Duodenal mucosa (tissue), 2 donors: ENCODE measurements around the gene ARHGAP11B.
"Not testable (repeated sequence)": the region's sequence is repeated elsewhere in the genome, so short reads cannot be mapped to it uniquely, and the experiment has no call there.

Experiments used
- H3K27ac ChIP-seq: one replicate; pipeline ENCODE4 v1.7.0; 2013; ENCODE audit warnings: low read depth, low read length
- H3K27me3 ChIP-seq, 2 donors: one replicate each; pipeline ENCODE4 v1.7.0; 2013; ENCODE audit warnings: low read length in 2 of 2, control low read depth in 1 of 2; ENCODE audit not compliant: insufficient read depth in 2 of 2, control insufficient read depth in 1 of 2
- H3K36me3 ChIP-seq, 2 donors: one replicate each; pipeline ENCODE4 v1.7.0; 2013; ENCODE audit warnings: low read length in 2 of 2, control low read depth in 1 of 2; ENCODE audit not compliant: insufficient read depth in 2 of 2, control insufficient read depth in 1 of 2
- H3K4me1 ChIP-seq, 2 donors: one replicate each; pipeline ENCODE4 v1.7.0; 2013; ENCODE audit warnings: low read length in 2 of 2, control low read depth in 1 of 2; ENCODE audit not compliant: insufficient read depth in 2 of 2, control insufficient read depth in 1 of 2
- H3K4me3 ChIP-seq, 2 donors: one replicate each; pipeline ENCODE4 v1.7.0; 2013; ENCODE audit warnings: low read length in 2 of 2, low read depth in 1 of 2
- H3K9ac ChIP-seq, 2 donors: one replicate each; pipeline ENCODE4 v1.7.0; 2013; ENCODE audit warnings: low read length in 2 of 2, low read depth in 1 of 2
- H3K9me3 ChIP-seq, 2 donors: one replicate each; pipeline ENCODE4 v1.7.0; 2013; ENCODE audit warnings: low read length in 2 of 2, control low read depth in 1 of 2; ENCODE audit not compliant: control insufficient read depth in 1 of 2

Gene ARHGAP11B

GRCh38 chr15:30661154-30661553 is 35.2 kb downstream of the ARHGAP11B start:
- not testable (repeated sequence) for H3K27me3 ChIP-seq, H3K36me3 ChIP-seq, H3K4me3 ChIP-seq, H3K4me1 ChIP-seq, H3K9me3 ChIP-seq, H3K9ac ChIP-seq, H3K27ac ChIP-seq

GRCh38 chr15:30669621-30670020 is 43.7 kb downstream of the ARHGAP11B start:
- H3K27ac ChIP-seq, H3K4me3 ChIP-seq, H3K27me3 ChIP-seq, H3K36me3 ChIP-seq, H3K9ac ChIP-seq, H3K4me1 ChIP-seq, H3K9me3 ChIP-seq: not testable (repeated sequence)

- Histone ChIP-seq H3K9ac (no peak overlapping the region), H3K4me3 (no peak overlapping the region), H3K27ac (no peak overlapping the region), H3K4me1 (no peaks in the 10 kb centered on the region), H3K27me3 (no peaks in the 10 kb centered on the region), H3K9me3 (no peaks in the 10 kb centered on the region), H3K36me3 (no peaks in the 10 kb centered on the region)
Measured at GRCh38 chr15:30670056-30670455, 44.1 kb downstream of the ARHGAP11B start.

GRCh38 chr15:30671309-30671708 is 45.4 kb downstream of the ARHGAP11B start:
- no peaks in the 10 kb centered on the region for H3K27me3 ChIP-seq
- no peak overlapping the region for H3K4me3 ChIP-seq
- H3K9ac ChIP-seq = no peak overlapping the region
- no peaks in the 10 kb centered on the region for H3K4me1 ChIP-seq
- H3K9me3 ChIP-seq = no peaks in the 10 kb centered on the region
- no peaks in the 10 kb centered on the region for H3K36me3 ChIP-seq
- H3K27ac ChIP-seq = no peak overlapping the region

GRCh38 chr15:30675126-30675525 is 49.2 kb downstream of the ARHGAP11B start:
- H3K27me3 ChIP-seq = no peaks in the 10 kb centered on the region
- no peaks in the 10 kb centered on the region for H3K36me3 ChIP-seq
- H3K4me3 ChIP-seq = no peak overlapping the region
- no peak overlapping the region for H3K27ac ChIP-seq
- H3K9me3 ChIP-seq = no peaks in the 10 kb centered on the region
- H3K9ac ChIP-seq = no peak overlapping the region
- H3K4me1 ChIP-seq = no peaks in the 10 kb centered on the region

- not testable (repeated sequence) for H3K4me1 ChIP-seq, H3K4me3 ChIP-seq, H3K9me3 ChIP-seq, H3K27me3 ChIP-seq, H3K9ac ChIP-seq, H3K36me3 ChIP-seq, H3K27ac ChIP-seq
Measured at GRCh38 chr15:30675891-30676290, 50.0 kb downstream of the ARHGAP11B start.

- H3K27me3 ChIP-seq, H3K4me3 ChIP-seq, H3K27ac ChIP-seq, H3K4me1 ChIP-seq, H3K36me3 ChIP-seq, H3K9me3 ChIP-seq, H3K9ac ChIP-seq: not testable (repeated sequence)
Measured at GRCh38 chr15:30680997-30681396, 55.1 kb downstream of the ARHGAP11B start.

GRCh38 chr15:30685709-30686285 is 59.9 kb downstream of the ARHGAP11B start:
- H3K27me3 ChIP-seq, H3K4me3 ChIP-seq, H3K9ac ChIP-seq, H3K9me3 ChIP-seq, H3K36me3 ChIP-seq, H3K27ac ChIP-seq, H3K4me1 ChIP-seq: not testable (repeated sequence)

GRCh38 chr15:30686651-30687050 is 60.7 kb downstream of the ARHGAP11B start:
- not testable (repeated sequence) for H3K27me3 ChIP-seq, H3K27ac ChIP-seq, H3K36me3 ChIP-seq, H3K4me1 ChIP-seq, H3K9me3 ChIP-seq, H3K9ac ChIP-seq, H3K4me3 ChIP-seq
